ENCODE data around the gene RNF175.

GRCh38 chr4:153780876-153781275 lies 21.1 kb upstream of the RNF175 start:
- TF ChIP-seq CTCF (conservative IDR thresholded peaks at IDR 0.05) (no peak), ZFX (IDR thresholded peaks at IDR 0.05) (no peak)

Data from C4-2B (cell line).